HG03159 (cell line): ENCODE measurements around the gene GOLGA5.
"Not testable (repeated sequence)": the region's sequence is repeated elsewhere in the genome, so short reads cannot be mapped to it uniquely, and the experiment has no call there.

Source experiments
- ATAC-seq: cut with Tn5 transposase; IDR thresholded peaks from one replicate; pipeline ENCODE4 v1.9.1; 2021; ENCODE audit warnings: mild to moderate bottlenecking, moderate library complexity; ENCODE audit not compliant: unreplicated experiment

Gene GOLGA5

DNA sequence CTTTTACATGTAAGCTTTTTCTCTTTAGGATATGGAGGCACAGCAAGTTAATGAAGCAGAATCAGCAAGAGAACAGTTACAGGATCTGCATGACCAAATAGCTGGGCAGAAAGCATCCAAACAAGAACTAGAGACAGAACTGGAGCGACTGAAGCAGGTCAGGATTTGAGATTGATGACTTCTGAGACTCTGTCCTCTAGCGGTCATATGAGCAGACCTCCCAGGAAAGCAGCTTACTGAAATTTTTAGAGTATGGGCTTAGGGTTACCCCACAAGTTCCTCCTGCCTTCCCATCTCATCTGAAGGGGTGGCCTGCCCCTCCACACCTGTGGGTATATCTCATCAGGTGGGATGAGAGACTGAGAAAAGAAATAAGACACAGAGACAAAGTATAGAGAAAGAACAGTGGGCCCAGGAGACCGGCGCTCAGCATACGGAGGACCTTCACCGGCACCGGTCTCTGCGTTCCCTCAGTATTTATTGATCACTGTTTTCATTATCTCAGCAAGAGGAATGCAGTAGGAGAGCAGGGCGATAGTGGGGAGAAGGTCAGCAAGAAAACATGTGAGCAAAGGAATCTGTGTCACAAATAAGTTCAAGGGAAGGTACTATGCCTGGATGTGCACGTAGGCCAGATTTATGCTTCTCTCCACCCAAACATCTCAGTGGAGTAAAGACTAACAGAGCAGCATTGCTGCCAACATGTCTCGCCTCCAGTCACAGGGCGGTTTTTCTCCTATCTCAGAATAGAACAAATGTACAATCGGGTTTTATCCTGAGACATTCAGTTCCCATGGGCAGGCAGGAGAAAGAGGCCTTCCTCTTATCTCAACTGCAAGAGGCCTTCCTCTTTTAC, 25.8 kb downstream of the GOLGA5 start:
- not testable (repeated sequence) for ATAC-seq

GRCh38 chr14:92820536-92820840, 26.4 kb downstream of the GOLGA5 start:
- ATAC-seq: not testable (repeated sequence)

- no peak for ATAC-seq
Measured at GRCh38 chr14:92830902-92831301, 36.8 kb downstream of the GOLGA5 start.

DNA sequence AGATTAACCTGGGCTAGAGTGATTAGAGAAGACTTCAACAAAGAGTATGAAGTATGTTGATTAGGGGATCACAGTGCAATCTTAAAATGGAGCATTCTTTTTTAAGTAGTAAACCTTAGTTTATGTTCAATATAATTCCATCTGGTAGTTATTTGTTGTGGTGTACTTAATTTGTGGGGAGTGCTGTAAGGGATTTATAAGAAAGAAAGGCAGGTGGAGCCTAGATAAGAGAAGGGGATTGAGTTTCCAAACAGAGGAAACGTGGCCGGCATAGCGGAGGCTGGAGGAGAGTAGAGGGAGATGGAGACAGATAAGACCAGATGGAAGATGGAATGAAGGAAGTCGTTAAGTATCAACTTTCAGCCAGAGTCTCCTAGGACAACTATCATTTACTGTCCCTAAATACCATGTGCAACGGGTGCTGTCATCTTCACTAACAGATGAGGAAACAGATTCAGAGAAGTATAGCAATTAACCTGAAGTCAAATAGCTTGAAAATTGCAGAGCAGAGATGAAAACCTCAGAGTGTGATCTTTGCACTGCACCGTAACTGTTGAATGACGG, 38.1 kb downstream of the GOLGA5 start:
- no peak for ATAC-seq

DNA sequence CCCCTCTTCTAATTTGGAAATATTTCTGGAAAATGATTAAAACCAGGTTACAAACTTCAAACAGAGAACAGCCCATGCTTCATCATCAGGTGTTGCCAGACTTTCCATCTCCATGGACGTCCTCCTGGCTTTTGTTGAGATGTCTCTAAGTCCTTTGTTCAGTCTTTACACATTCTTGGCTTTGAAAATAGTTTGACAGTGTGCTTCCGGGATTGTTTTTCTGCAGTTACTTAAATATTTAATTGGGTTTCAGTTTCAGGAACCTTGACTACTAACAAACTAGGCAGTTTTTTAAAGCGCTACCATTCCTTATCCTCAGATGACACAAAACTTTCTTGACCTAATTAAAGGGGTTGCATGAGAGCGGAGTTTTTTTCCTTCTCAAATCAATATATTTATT, 47.8 kb downstream of the GOLGA5 start:
- no peak for ATAC-seq

GRCh38 chr14:92844204-92844603, 50.1 kb downstream of the GOLGA5 start:
- ATAC-seq: no peak

DNA sequence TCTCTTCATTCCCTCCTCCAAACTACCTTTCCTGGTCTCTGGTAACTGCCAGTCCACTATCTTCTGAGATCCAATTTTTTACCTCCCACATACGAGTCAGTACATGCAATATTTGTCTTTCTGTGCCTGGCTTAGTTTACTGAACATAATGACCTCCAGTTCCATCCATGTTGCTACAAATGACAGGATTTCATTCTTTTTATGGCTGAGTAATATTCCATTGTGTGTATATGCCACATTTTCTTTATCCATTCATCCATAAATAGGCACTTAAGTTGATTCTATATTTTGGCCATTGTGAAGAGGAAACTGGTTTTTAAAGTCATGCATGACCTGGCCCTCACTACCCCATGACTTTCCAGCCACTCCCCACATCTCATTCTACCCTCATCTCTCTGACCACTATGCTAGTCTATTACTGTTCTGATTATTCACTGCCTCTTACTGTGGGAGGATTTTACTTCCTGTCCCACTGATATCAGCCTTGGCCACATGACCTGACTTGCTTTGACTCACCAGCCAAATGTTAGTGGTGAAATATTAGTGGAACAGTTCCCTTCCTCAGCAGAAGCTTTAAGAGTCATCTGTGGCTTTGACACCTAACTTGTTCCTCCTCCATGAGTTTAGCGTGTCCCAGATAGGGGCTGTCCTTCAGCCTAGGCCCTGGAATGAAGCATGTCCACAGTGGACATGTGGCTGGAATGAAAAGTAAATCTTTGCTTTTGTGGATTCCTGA, 52.2 kb downstream of the GOLGA5 start:
- ATAC-seq: peak; percentile 87

- ATAC-seq: no peak
Measured at GRCh38 chr14:92847278-92847677, 53.2 kb downstream of the GOLGA5 start.

DNA sequence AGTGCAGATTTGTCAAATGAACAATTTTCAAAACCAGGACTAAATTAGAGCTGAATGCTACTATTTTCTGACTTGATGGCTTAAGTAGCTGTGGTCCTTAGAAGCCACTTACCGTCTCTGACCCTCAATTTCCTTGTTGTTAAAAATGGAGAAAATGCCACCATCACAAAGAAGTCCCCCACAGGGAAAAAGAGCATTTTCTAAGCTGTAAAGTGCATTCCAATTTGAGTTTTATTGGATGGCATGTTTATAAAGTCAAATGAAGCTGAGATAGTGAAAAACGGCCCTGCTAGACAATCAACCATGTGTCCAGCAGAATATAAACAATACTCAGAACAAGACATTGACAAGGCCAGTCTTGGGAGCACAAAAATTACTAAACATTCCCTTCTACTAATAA, 53.6 kb downstream of the GOLGA5 start:
- no peak for ATAC-seq

- ATAC-seq: no peak
Measured at GRCh38 chr14:92848887-92849286, 54.8 kb downstream of the GOLGA5 start.

GRCh38 chr14:92850492-92850891, 56.4 kb downstream of the GOLGA5 start:
- ATAC-seq: no peak

GRCh38 chr14:92853136-92853535, 59.0 kb downstream of the GOLGA5 start:
- not testable (repeated sequence) for ATAC-seq

- ATAC-seq: no peak
Measured at GRCh38 chr14:92860049-92860840, 66.1 kb downstream of the GOLGA5 start.

- no peak for ATAC-seq
Measured at GRCh38 chr14:92861856-92862745, 68.0 kb downstream of the GOLGA5 start.

- no peak for ATAC-seq
Measured at GRCh38 chr14:92863286-92864080, 69.4 kb downstream of the GOLGA5 start.

DNA sequence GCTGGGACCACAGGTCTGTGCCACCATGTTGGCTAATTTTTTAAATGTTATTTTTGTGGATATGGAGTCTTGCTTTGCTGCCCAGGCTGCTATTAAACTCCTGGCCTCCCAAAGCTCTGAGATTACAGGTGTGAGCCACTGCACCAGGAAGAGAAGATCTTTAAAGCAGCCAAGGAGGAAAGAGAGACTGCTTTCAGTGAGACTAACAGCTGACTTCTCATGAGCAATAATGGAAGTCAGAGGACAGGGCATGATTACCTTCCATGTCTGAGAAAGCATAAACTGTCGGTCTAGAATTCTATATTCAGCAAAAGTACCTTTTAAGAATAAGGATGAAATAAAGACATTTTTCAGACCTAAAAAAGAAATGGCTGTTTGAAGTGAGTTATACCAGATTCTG, 71.6 kb downstream of the GOLGA5 start:
- no peak for ATAC-seq

- ATAC-seq: no peak
Measured at GRCh38 chr14:92866181-92866752, 72.2 kb downstream of the GOLGA5 start.

GRCh38 chr14:92866901-92867865, 73.1 kb downstream of the GOLGA5 start:
- no peak for ATAC-seq
